ENCODE data around the gene UNC93A.
A peak's percentile ranks its signal among the peaks of the same experiment; 100 is the strongest.
"Not testable (repeated sequence)": the region's sequence is repeated elsewhere in the genome, so short reads cannot be mapped to it uniquely, and the experiment has no call there.

Gene UNC93A

GRCh38 chr6:167285077-167285770 lies 5.9 kb upstream of the UNC93A start:
- FAIRE-seq = no peak
- TF ChIP-seq POLR2A (IDR thresholded peaks at IDR 0.05; ENCODE audit: low read depth, low read length) (no peak), POU2F2 (IDR thresholded peaks at IDR 0.05; ENCODE audit: low read depth, low read length) (no peak), TAF1 (IDR thresholded peaks at IDR 0.05; ENCODE audit: low read depth, low read length) (no peak), POLR2AphosphoS5 (IDR thresholded peaks at IDR 0.05; ENCODE audit: low read depth, low read length) (no peak), SPI1 (IDR thresholded peaks at IDR 0.05; ENCODE audit: low read depth, low read length) (no peak), PAX5 (IDR thresholded peaks at IDR 0.05; ENCODE audit: insufficient read depth, low read length, severe bottlenecking) (no peak)

GRCh38 chr6:167287513-167288048 lies 3.5 kb upstream of the UNC93A start:
- DNase-seq (ENCODE audit: insufficient read length, low spot score) = no peak
- TF ChIP-seq POU2F2 (IDR thresholded peaks at IDR 0.05; ENCODE audit: low read depth, low read length) = no peak
- TF ChIP-seq POLR2AphosphoS5 (IDR thresholded peaks at IDR 0.05; ENCODE audit: low read depth, low read length) = no peak
- no peak for TF ChIP-seq SPI1 (IDR thresholded peaks at IDR 0.05; ENCODE audit: low read depth, low read length)
- no peak for TF ChIP-seq PAX5 (IDR thresholded peaks at IDR 0.05; ENCODE audit: insufficient read depth, low read length, severe bottlenecking)
- TF ChIP-seq POLR2A (IDR thresholded peaks at IDR 0.05; ENCODE audit: low read depth, low read length) = no peak
- TF ChIP-seq TAF1 (IDR thresholded peaks at IDR 0.05; ENCODE audit: low read depth, low read length) = no peak
- no peak for FAIRE-seq

More at GRCh38 chr6:167285077-167285770, 5.9 kb upstream of the UNC93A start:
- no peak for DNase-seq (ENCODE audit: insufficient read length, low spot score)

- peak; percentile 100 for FAIRE-seq
- not testable (repeated sequence) for DNase-seq (ENCODE audit: insufficient read length, low spot score)
Observed at GRCh38 chr6:167288591-167289225, 2.4 kb upstream of the UNC93A start.

- not testable (repeated sequence) for DNase-seq (ENCODE audit: insufficient read length, low spot score); FAIRE-seq
Observed at GRCh38 chr6:167289291-167289690, 1.8 kb upstream of the UNC93A start.

- TF ChIP-seq TAF1 (IDR thresholded peaks at IDR 0.05; ENCODE audit: low read depth, low read length) = no peak
- TF ChIP-seq POLR2A (IDR thresholded peaks at IDR 0.05; ENCODE audit: low read depth, low read length) = no peak
- no peak for TF ChIP-seq SPI1 (IDR thresholded peaks at IDR 0.05; ENCODE audit: low read depth, low read length)
- TF ChIP-seq PAX5 (IDR thresholded peaks at IDR 0.05; ENCODE audit: insufficient read depth, low read length, severe bottlenecking) = no peak
- TF ChIP-seq POU2F2 (IDR thresholded peaks at IDR 0.05; ENCODE audit: low read depth, low read length) = no peak
- TF ChIP-seq POLR2AphosphoS5 (IDR thresholded peaks at IDR 0.05; ENCODE audit: low read depth, low read length) = no peak
- FAIRE-seq = no peak
Observed at GRCh38 chr6:167291623-167292300, 647 bp downstream of the UNC93A start.

GRCh38 chr6:167292301-167293087 lies 1.4 kb downstream of the UNC93A start:
- DNase-seq (ENCODE audit: insufficient read length, low spot score) = no peak
- FAIRE-seq = no peak
- TF ChIP-seq TAF1 (IDR thresholded peaks at IDR 0.05; ENCODE audit: low read depth, low read length) (no peak), POLR2AphosphoS5 (IDR thresholded peaks at IDR 0.05; ENCODE audit: low read depth, low read length) (no peak), POLR2A (IDR thresholded peaks at IDR 0.05; ENCODE audit: low read depth, low read length) (no peak), SPI1 (IDR thresholded peaks at IDR 0.05; ENCODE audit: low read depth, low read length) (no peak), POU2F2 (IDR thresholded peaks at IDR 0.05; ENCODE audit: low read depth, low read length) (no peak), PAX5 (IDR thresholded peaks at IDR 0.05; ENCODE audit: insufficient read depth, low read length, severe bottlenecking) (no peak)

More at GRCh38 chr6:167291623-167292300, 647 bp downstream of the UNC93A start:
- no peak for DNase-seq (ENCODE audit: insufficient read length, low spot score)

GRCh38 chr6:167293088-167293589 lies 2.0 kb downstream of the UNC93A start:
- TF ChIP-seq PAX5 (IDR thresholded peaks at IDR 0.05; ENCODE audit: insufficient read depth, low read length, severe bottlenecking) = no peak
- TF ChIP-seq TAF1 (IDR thresholded peaks at IDR 0.05; ENCODE audit: low read depth, low read length) = no peak
- no peak for TF ChIP-seq POLR2A (IDR thresholded peaks at IDR 0.05; ENCODE audit: low read depth, low read length)
- DNase-seq (ENCODE audit: insufficient read length, low spot score) (no peak), FAIRE-seq (no peak)

GRCh38 chr6:167293590-167294091 lies 2.5 kb downstream of the UNC93A start:
- TF ChIP-seq POLR2AphosphoS5 (IDR thresholded peaks at IDR 0.05; ENCODE audit: low read depth, low read length) (no peak), POU2F2 (IDR thresholded peaks at IDR 0.05; ENCODE audit: low read depth, low read length) (no peak), TAF1 (IDR thresholded peaks at IDR 0.05; ENCODE audit: low read depth, low read length) (no peak), POLR2A (IDR thresholded peaks at IDR 0.05; ENCODE audit: low read depth, low read length) (no peak), PAX5 (IDR thresholded peaks at IDR 0.05; ENCODE audit: insufficient read depth, low read length, severe bottlenecking) (no peak), SPI1 (IDR thresholded peaks at IDR 0.05; ENCODE audit: low read depth, low read length) (no peak)
- DNase-seq (ENCODE audit: insufficient read length, low spot score) = no peak
- FAIRE-seq = no peak

- DNase-seq (ENCODE audit: insufficient read length, low spot score) = no peak
- no peak for FAIRE-seq
- TF ChIP-seq POU2F2 (IDR thresholded peaks at IDR 0.05; ENCODE audit: low read depth, low read length) (no peak), POLR2A (IDR thresholded peaks at IDR 0.05; ENCODE audit: low read depth, low read length) (no peak), TAF1 (IDR thresholded peaks at IDR 0.05; ENCODE audit: low read depth, low read length) (no peak), POLR2AphosphoS5 (IDR thresholded peaks at IDR 0.05; ENCODE audit: low read depth, low read length) (no peak), SPI1 (IDR thresholded peaks at IDR 0.05; ENCODE audit: low read depth, low read length) (no peak), PAX5 (IDR thresholded peaks at IDR 0.05; ENCODE audit: insufficient read depth, low read length, severe bottlenecking) (no peak)
Observed at GRCh38 chr6:167294241-167294640, 3.1 kb downstream of the UNC93A start.

Measured in GM12891 (cell line).